ENCODE data around the gene SH3RF1.

- TF ChIP-seq POLR2AphosphoS5 (IDR thresholded peaks at IDR 0.05; ENCODE audit: low read depth) (no peak), EZH2 (IDR thresholded peaks at IDR 0.05; ENCODE audit: low read depth, unreplicated experiment) (no peak), CTCF (conservative IDR thresholded peaks at IDR 0.05; ENCODE audit: low read depth in 2 of 2) (no peak), EZH2phosphoT487 (IDR thresholded peaks at IDR 0.05; ENCODE audit: unreplicated experiment) (no peak), ZNF331 (CRISPR knock-in tag; IDR thresholded peaks at IDR 0.05; ENCODE audit: low read depth) (no peak), CREB1 (CRISPR knock-in tag; IDR thresholded peaks at IDR 0.05; ENCODE audit: low read depth) (no peak), ZNF462 (CRISPR knock-in tag; IDR thresholded peaks at IDR 0.05) (no peak), JUNB (IDR thresholded peaks at IDR 0.05; ENCODE audit: unreplicated experiment) (no peak), REST (IDR thresholded peaks at IDR 0.05; ENCODE audit: unreplicated experiment) (no peak), ETS1 (IDR thresholded peaks at IDR 0.05) (no peak)
Measured at GRCh38 chr4:169249214-169249973, 21.4 kb downstream of the SH3RF1 start.

Measured in GM23338 (cell line).